AG10803 (cell line): ENCODE data around the gene ACKR2.

Experiments used
- DNase-seq: peaks from one replicate; pipeline ENCODE4 v3.0.0; 2010; ENCODE audit warnings: low read depth
- H3K4me3 ChIP-seq: 2 replicates; pipeline ENCODE4 v1.5.1; 2011; ENCODE audit warnings: mild to moderate bottlenecking, low read length, control low read depth
- CTCF ChIP-seq: conservative IDR thresholded peaks from 2 replicates; pipeline ENCODE4 v1.5.1; 2011; ENCODE audit warnings: mild to moderate bottlenecking, low read length, control low read depth, inconsistent platforms

Gene ACKR2

GRCh38 chr3:42901073-42901415, 91.8 kb downstream of the ACKR2 start:
- DNase-seq = no peak
- no peak for TF ChIP-seq CTCF
- H3K4me3 ChIP-seq = no peak overlapping the region

- no peak for DNase-seq
- TF ChIP-seq CTCF = no peak
- no peak overlapping the region for H3K4me3 ChIP-seq
These were observed 93.0 kb downstream of the ACKR2 start for GRCh38 chr3:42902257-42902656.

GRCh38 chr3:42904076-42904475, 94.8 kb downstream of the ACKR2 start:
- no peak for TF ChIP-seq CTCF
- no peak overlapping the region for H3K4me3 ChIP-seq
- DNase-seq = no peak

GRCh38 chr3:42905740-42906069, 96.5 kb downstream of the ACKR2 start:
- peak overlapping the region; percentile 64 for H3K4me3 ChIP-seq
- TF ChIP-seq CTCF = no peak
- no peak for DNase-seq

GRCh38 chr3:42906070-42906847, 97.0 kb downstream of the ACKR2 start, which contains the start of gene ZNF662:
TSS of gene ZNF662 (plus strand) at chr3:42906142. CDS start at chr3:42908115, 1,973 bp downstream.
- peak within 1 kb of the TSS; percentile 64 for H3K4me3 ChIP-seq

GRCh38 chr3:42906848-42907183, 97.6 kb downstream of the ACKR2 start:
- peak overlapping the region; percentile 64 for H3K4me3 ChIP-seq
- TF ChIP-seq CTCF = no peak
- DNase-seq = peak; percentile 22

More at GRCh38 chr3:42906070-42906847, 97.0 kb downstream of the ACKR2 start, which contains the start of gene ZNF662:
- TF ChIP-seq CTCF = no peak
- DNase-seq = peak; percentile 49

GRCh38 chr3:42908675-42909074, 99.4 kb downstream of the ACKR2 start:
- no peak for TF ChIP-seq CTCF
- no peak overlapping the region for H3K4me3 ChIP-seq
- no peak for DNase-seq
